Osteoblast (primary cell): ENCODE data around the gene TBCA. TPM values are rescaled to one million over a fixed set of nuclear protein-coding genes. Genes with fewer than 3 reads are reported as not detected.

Experiments used
- DNase-seq: peaks from one replicate; pipeline ENCODE4 v3.0.0; 2011; ENCODE audit warnings: low spot score, mixed read lengths; ENCODE audit not compliant: insufficient read length; ENCODE audit errors: missing footprints
- H2AFZ ChIP-seq: 2 replicates; pipeline ENCODE4 v1.6.0; 2011; ENCODE audit warnings: mild to moderate bottlenecking, low read length
- H3K27ac ChIP-seq: 2 replicates; pipeline ENCODE4 v1.5.1; 2011; ENCODE audit warnings: mild to moderate bottlenecking, low read depth, low read length, moderate library complexity
- H3K27me3 ChIP-seq: 2 replicates; pipeline ENCODE4 v1.6.0; 2012; ENCODE audit warnings: mild to moderate bottlenecking, control low read depth, inconsistent platforms, low read length, moderate library complexity; ENCODE audit not compliant: insufficient read depth
- H3K36me3 ChIP-seq: 2 replicates; pipeline ENCODE4 v1.5.1; 2011; ENCODE audit warnings: mild to moderate bottlenecking, low read length, control low read depth, moderate library complexity; ENCODE audit not compliant: insufficient read depth
- H3K4me1 ChIP-seq: 2 replicates; pipeline ENCODE4 v1.5.1; 2011; ENCODE audit warnings: mild to moderate bottlenecking, low read length, control low read depth, moderate library complexity; ENCODE audit not compliant: insufficient read depth
- H3K4me2 ChIP-seq: 2 replicates; pipeline ENCODE4 v1.6.0; 2011; ENCODE audit warnings: mild to moderate bottlenecking, low read length; ENCODE audit not compliant: insufficient read depth
- H3K4me3 ChIP-seq: fragments of 200-600 bp; sonication (generic); 3 replicates; pipeline ENCODE4 v1.5.1; 2012; ENCODE audit warnings: mild to moderate bottlenecking, low read length, inconsistent platforms; ENCODE audit not compliant: insufficient read depth
- H3K79me2 ChIP-seq: 2 replicates; pipeline ENCODE4 v1.6.0; 2012; ENCODE audit warnings: mild to moderate bottlenecking, low read length, control low read depth, inconsistent platforms; ENCODE audit not compliant: insufficient read depth
- H3K9me3 ChIP-seq: 2 replicates; pipeline ENCODE4 v1.5.1; 2011; ENCODE audit warnings: low read depth, low read length, control low read depth
- H4K20me1 ChIP-seq: 2 replicates; pipeline ENCODE4 v1.6.0; 2012; ENCODE audit warnings: mild to moderate bottlenecking, low read length, control low read depth; ENCODE audit not compliant: insufficient read depth
- total RNA-seq: library from RNA; depleted of rRNA; stranded (reverse); fragments of >200 nt; gene quantifications from 2 replicates; pipeline ENCODE4 v1.2.3, GENCODE V29; 2012
- TF ChIP-seq, protein P1 (sequence below): IDR thresholded peaks from 2 replicates; pipeline ENCODE4 v1.5.1; 2011; ENCODE audit warnings: mild to moderate bottlenecking, low read depth, low read length, moderate library complexity; ENCODE audit errors: extremely low read depth

TBCA gene
- total RNA-seq, 1 donor: 113 TPM

DNA sequence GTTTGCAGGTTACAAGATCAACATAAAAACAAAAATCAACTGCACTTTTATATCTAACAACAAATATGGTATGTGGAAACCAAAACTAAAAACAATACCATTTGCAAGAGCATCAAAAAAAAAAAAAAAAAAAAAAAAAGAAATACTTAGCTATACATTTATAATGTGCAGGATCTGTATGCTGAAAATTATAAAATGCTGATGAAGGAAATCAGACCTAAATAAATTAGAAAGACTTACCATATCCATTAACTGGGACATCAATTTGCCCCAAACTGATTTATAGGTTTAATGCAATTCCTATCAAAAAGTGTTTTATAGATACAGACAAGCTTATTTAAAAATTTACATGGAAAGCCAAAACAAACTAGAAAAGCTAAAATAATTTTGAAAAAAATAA is 77.2 kb downstream of the TBCA start:
- Histone ChIP-seq H3K27ac (no peak overlapping the region), H3K4me2 (no peak overlapping the region), H2AFZ (no peak overlapping the region), H3K79me2 (peaks cover 77% of the 10 kb centered on the region), H3K4me1 (peaks cover 4% of the 10 kb centered on the region), H3K27me3 (no peaks in the 10 kb centered on the region), H3K9me3 (no peaks in the 10 kb centered on the region), H3K36me3 (peaks cover 5% of the 10 kb centered on the region), H3K4me3 (no peak overlapping the region), H4K20me1 (peaks cover 4% of the 10 kb centered on the region)
- TF ChIP-seq, protein P1, sequence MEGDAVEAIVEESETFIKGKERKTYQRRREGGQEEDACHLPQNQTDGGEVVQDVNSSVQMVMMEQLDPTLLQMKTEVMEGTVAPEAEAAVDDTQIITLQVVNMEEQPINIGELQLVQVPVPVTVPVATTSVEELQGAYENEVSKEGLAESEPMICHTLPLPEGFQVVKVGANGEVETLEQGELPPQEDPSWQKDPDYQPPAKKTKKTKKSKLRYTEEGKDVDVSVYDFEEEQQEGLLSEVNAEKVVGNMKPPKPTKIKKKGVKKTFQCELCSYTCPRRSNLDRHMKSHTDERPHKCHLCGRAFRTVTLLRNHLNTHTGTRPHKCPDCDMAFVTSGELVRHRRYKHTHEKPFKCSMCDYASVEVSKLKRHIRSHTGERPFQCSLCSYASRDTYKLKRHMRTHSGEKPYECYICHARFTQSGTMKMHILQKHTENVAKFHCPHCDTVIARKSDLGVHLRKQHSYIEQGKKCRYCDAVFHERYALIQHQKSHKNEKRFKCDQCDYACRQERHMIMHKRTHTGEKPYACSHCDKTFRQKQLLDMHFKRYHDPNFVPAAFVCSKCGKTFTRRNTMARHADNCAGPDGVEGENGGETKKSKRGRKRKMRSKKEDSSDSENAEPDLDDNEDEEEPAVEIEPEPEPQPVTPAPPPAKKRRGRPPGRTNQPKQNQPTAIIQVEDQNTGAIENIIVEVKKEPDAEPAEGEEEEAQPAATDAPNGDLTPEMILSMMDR: no peak
- no peak for DNase-seq

DNA sequence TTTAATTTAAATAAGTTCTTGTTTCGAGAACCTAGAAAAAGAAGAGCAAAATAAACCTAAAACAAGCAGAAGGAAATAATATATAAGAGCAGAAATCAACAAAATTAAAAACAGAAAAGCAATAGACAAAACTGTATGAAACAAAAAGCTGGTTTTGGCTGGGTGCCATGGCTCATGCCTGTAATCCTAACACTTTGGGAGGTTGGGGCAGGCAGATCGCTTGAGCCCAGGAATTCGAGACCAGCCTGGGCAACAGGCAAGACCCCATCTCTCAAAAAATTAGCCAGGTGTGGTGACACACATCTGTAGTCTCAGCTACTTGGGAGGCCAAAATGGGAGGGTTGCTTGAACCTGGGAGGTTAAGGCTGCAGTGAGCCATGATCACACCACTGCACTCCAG is 78.4 kb downstream of the TBCA start:
- no peak overlapping the region for H3K4me2 ChIP-seq
- peaks cover 4% of the 10 kb centered on the region for H4K20me1 ChIP-seq
- no peaks in the 10 kb centered on the region for H3K27me3 ChIP-seq
- H3K79me2 ChIP-seq: peaks cover 76% of the 10 kb centered on the region
- no peaks in the 10 kb centered on the region for H3K36me3 ChIP-seq
- H3K9me3 ChIP-seq: no peaks in the 10 kb centered on the region
- H3K4me3 ChIP-seq: no peak overlapping the region
- no peak for DNase-seq
- peaks cover 4% of the 10 kb centered on the region for H3K4me1 ChIP-seq
- no peak overlapping the region for H2AFZ ChIP-seq
- no peak overlapping the region for H3K27ac ChIP-seq
- TF ChIP-seq, protein P1: no peak

DNA sequence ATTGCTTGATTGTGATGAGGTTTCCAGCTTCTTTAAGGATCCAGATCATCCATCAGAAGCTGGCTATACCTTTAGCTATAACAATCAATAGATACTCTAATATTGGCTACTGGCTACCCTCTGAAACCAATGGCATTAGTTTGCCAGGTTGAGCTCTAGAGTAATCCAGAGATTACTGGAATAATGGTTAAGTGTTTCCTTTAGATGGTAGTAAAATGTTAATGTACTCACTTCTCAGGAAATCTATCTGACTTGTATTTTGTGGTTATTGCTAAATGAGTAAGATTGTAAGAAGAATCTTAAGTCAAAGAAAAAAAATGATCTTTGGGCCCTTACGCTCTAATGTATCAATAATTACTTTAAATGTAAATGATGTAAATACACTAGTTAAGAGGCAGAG is 80.0 kb downstream of the TBCA start:
- peaks cover 68% of the 10 kb centered on the region for H3K79me2 ChIP-seq

DNA sequence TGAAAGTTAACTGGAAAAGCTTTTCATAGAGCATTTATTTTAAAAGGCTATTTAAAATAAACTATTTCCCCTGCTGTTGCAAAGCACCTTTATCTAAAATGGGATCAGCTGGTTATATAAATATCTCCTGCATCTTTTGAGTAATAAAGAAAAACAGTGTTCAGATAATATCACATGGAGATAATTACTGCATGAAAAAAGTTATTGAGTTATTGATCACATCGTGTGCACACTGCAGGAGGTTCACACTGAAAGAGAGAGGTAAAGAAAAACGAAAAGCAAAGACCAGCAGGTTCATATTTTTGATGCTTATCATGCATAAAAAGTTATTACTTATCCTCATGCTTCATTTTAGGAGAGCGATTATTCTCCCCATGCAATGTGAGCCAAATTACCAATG is 82.2 kb downstream of the TBCA start:
- no peaks in the 10 kb centered on the region for H3K9me3 ChIP-seq
- no peak overlapping the region for H2AFZ ChIP-seq
- H3K27ac ChIP-seq: no peak overlapping the region
- H3K4me1 ChIP-seq: no peaks in the 10 kb centered on the region
- peaks cover 49% of the 10 kb centered on the region for H3K79me2 ChIP-seq
- TF ChIP-seq, protein P1: no peak
- no peak overlapping the region for H3K4me2 ChIP-seq
- no peak for DNase-seq
- peaks cover 10% of the 10 kb centered on the region for H3K36me3 ChIP-seq
- peaks cover 4% of the 10 kb centered on the region for H4K20me1 ChIP-seq
- H3K27me3 ChIP-seq: no peaks in the 10 kb centered on the region
- H3K4me3 ChIP-seq: no peak overlapping the region

More for the DNA sequence above, 80.0 kb downstream of the TBCA start:
- no peaks in the 10 kb centered on the region for H3K9me3 ChIP-seq
- peaks cover 4% of the 10 kb centered on the region for H3K4me1 ChIP-seq
- no peak overlapping the region for H3K4me2 ChIP-seq
- H3K36me3 ChIP-seq: peaks cover 6% of the 10 kb centered on the region
- no peak for DNase-seq
- TF ChIP-seq, protein P1: no peak
- no peak overlapping the region for H3K27ac ChIP-seq
- H4K20me1 ChIP-seq: peaks cover 4% of the 10 kb centered on the region
- H2AFZ ChIP-seq: no peak overlapping the region
- no peak overlapping the region for H3K4me3 ChIP-seq
- no peaks in the 10 kb centered on the region for H3K27me3 ChIP-seq
